HG02588 (cell line): Measurements from ENCODE around the gene CFHR2.

Experiments used
- ATAC-seq: cut with Tn5 transposase; IDR thresholded peaks from one replicate; pipeline ENCODE4 v1.9.1; 2021; ENCODE audit warnings: mild to moderate bottlenecking, moderate library complexity; ENCODE audit not compliant: unreplicated experiment

The CFHR2 gene

DNA sequence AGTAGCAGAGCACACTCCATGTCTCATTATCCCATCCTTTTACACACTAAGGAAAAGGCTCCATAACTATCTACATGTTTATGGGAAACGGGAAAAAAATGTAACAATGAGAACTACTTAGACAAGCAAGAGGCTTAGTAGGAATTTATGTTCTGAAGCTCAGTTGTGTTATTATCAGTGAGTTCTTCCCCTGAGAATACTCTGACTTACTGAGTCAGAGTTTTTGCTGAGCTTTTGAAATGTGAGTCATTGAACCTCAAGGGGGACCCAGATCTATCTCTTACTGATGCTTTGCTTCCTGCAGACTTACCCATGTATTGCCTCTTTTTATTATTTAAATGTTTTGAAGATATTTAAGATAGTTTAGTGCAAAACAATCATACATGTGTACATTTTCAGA is 53.9 kb downstream of the CFHR2 start:
- ATAC-seq: no peak

DNA sequence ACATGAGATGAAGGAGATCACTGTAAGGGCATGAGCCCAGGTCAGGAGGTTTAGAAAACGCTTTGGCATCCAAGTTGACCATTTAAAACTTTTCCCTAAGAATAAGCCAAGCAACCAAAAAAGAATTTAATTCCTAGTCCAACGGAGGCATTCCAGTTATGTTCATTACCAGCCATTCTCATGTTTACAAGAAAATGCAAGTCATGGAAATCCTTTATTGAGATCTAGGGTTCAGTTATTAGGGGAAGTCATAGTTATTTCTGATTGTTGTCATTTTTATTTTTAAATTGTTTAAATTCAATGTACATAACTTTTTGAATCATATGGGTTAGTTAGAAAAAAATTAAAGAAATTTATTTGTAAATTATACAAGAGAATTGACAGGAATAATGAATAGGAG is 58.3 kb downstream of the CFHR2 start:
- ATAC-seq: no peak

DNA sequence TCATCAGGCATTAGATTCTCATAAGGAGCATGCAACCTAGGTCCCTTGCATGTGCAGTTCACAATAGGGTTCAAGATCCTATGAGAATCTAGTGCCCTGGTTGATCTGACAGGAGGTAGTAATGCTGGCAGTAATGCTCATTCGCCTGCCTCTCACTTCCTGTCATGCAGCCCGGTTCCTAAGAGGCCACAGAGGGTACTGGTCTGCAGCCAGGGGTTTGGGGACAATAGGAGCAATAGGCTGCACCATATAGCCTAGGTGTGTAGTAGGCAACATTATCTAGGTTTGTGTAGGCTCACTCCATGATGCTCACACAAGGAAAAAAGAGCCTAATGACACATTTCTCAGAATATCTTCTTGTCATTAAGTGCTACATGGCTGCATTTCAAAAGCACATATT is 59.6 kb downstream of the CFHR2 start:
- ATAC-seq: no peak

DNA sequence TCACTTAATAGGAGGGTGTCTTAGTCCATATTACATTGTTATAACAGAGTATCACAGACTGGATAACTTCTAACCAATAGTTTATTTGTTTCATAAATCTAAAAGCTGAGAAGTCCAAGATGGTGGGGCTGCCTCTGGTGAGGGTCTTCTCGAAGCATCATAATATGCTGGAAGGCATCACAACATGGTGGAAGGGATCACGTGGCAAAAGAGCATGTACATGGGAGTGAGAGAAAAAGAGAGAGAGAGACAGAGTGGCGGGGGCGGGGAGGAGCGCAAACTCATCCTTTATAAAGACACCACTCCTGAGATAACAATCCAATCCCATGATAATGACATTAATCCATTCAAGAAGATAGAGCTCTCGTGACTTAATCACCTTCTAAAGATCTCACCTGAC is 65.3 kb downstream of the CFHR2 start:
- no peak for ATAC-seq
